CD4-positive, alpha-beta T cell (primary cell): ENCODE results near the gene HHAT. TPM values are rescaled to one million over a fixed set of nuclear protein-coding genes. Genes with fewer than 3 reads are reported as not detected.

Experiments
- ATAC-seq: fragments of 200-7000 bp; cut with Tn5 transposase; one replicate; pipeline ENCODE4 v1.10.0; 2022; ENCODE audit warnings: mild to moderate bottlenecking; ENCODE audit not compliant: poor library complexity
- CTCF ChIA-PET: fragments of 350-600 bp; sonication (Branson Sonifier 250); formaldehyde crosslinking; loops from one replicate; lab custom pipeline; 2021; ENCODE audit warnings: antibody characterized with exemption, inconsistent platforms; lab: Charles Lee
- POLR2A ChIA-PET: fragments of 350-600 bp; sonication (Branson Sonifier 250); formaldehyde crosslinking; loops from one replicate; lab custom pipeline; 2021; ENCODE audit warnings: antibody characterized with exemption, inconsistent platforms; lab: Charles Lee
- DNase-seq, 14 experiments: peaks; one replicate each; pipeline ENCODE4 v3.0.0-alpha.2; 2013 to 2020; ENCODE audit warnings: mixed read lengths in 2 of 14
- H3K27ac ChIP-seq, 2 donors: one replicate each; pipeline versions ENCODE4 v1.5.1 to v1.7.0; 2013; ENCODE audit warnings: low read length in 2 of 2, low read depth in 1 of 2, mild to moderate bottlenecking in 1 of 2
- H3K27me3 ChIP-seq, 2 experiments: 1 replicate in 1 of 2; 2 replicates in 1 of 2; pipeline versions ENCODE4 v1.6.1 to v1.7.0; 2013; ENCODE audit warnings: low read length in 2 of 2, control low read depth in 1 of 2, mild to moderate bottlenecking in 1 of 2, moderate library complexity in 1 of 2; ENCODE audit not compliant: insufficient read depth in 2 of 2, control insufficient read depth in 1 of 2
- H3K36me3 ChIP-seq: one replicate; pipeline ENCODE4 v1.6.1; 2013; ENCODE audit warnings: low read length, control low read depth; ENCODE audit not compliant: insufficient read depth
- H3K4me1 ChIP-seq: one replicate; pipeline ENCODE4 v1.6.1; 2013; ENCODE audit warnings: low read length, control low read depth; ENCODE audit not compliant: insufficient read depth
- H3K4me3 ChIP-seq: one replicate; pipeline ENCODE4 v1.5.1; 2013; ENCODE audit warnings: mild to moderate bottlenecking, low read length, moderate library complexity
- H3K9me3 ChIP-seq, 2 experiments: 1 replicate in 1 of 2; 2 replicates in 1 of 2; pipeline versions ENCODE4 v1.6.1 to v1.7.0; 2013; ENCODE audit warnings: low read length in 2 of 2, mild to moderate bottlenecking in 2 of 2, control low read depth in 1 of 2, moderate library complexity in 1 of 2; ENCODE audit not compliant: control insufficient read depth in 1 of 2, insufficient read depth in 1 of 2
- H3K27ac Mint-ChIP-seq: one replicate; pipeline ENCODE4 v1.8.0; 2020; ENCODE audit warnings: mixed read lengths
- H3K27me3 Mint-ChIP-seq: one replicate; pipeline ENCODE4 v1.8.0; 2021; ENCODE audit warnings: mixed read lengths
- H3K36me3 Mint-ChIP-seq: one replicate; pipeline ENCODE4 v1.8.0; 2021; ENCODE audit warnings: low read depth, mixed read lengths
- H3K4me1 Mint-ChIP-seq: one replicate; pipeline ENCODE4 v1.8.0; 2021; ENCODE audit warnings: low read depth, mixed read lengths
- H3K4me3 Mint-ChIP-seq: one replicate; pipeline ENCODE4 v1.8.0; 2020; ENCODE audit warnings: mild to moderate bottlenecking, mixed read lengths
- H3K9me3 Mint-ChIP-seq: one replicate; pipeline ENCODE4 v1.8.0; 2020; ENCODE audit warnings: mixed read lengths
- CTCF ChIP-seq: fragments of 200-600 bp; IDR thresholded peaks from one replicate; pipeline ENCODE4 v1.8.0; 2022; ENCODE audit warnings: antibody characterized with exemption, mild to moderate bottlenecking
- intact Hi-C, 2 experiments: fragments of 100-400 bp; cut with DNase I in 1 of 2; cut with micrococcal nuclease in 1 of 2; formaldehyde crosslinking; loops; one replicate each; pipeline versions ENCODE4 v1.15.1 to v1.9.0; 2023 to 2025; cut with DNase I, micrococcal nuclease
- total RNA-seq, 174 experiments: library from RNA in 2 of 174; stranded (reverse) in 2 of 174; gene quantifications; one replicate each; pipeline ENCODE4 v1.2.3 and lab custom pipeline; 2021 to 2026

HHAT gene
- total RNA-seq, 2 experiments from 2014 or later: 3.1 to 3.3 TPM

DNA sequence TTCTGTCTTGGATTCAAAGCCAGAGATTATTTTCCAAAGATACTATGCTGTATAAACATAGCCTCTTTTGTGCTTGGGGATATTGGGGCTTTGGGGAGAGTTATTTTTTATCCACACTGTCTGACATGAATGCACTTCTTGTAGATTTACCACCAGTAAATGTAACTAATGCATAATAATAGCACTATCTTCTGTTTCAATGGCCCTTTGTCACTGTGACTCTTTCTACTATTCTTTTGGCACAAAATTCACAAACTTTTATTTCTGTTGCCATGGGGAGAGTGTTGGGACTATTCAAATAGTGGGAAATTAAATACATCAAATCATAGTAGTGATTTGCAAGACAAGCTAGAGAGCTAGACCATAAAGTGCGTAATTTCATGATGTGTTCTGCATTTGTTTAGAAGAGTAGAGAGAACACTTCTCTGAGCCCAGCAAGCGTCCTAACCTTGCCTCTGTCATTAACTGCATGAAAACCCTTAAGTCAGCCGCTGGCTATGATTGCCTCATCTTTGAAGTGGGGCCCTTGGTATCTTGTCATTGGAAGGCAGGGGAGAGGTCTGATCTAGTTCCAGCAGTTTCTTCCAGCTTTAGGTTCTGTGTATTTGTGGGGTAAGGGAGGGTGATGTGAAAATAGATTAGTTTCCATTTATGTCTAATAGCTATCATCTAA is 154.4 kb downstream of the HHAT start:
- ATAC-seq (no peak), DNase-seq (no peak)
- ChIA-PET CTCF (no interaction called here), POLR2A (no interaction called here)
- Mint-ChIP-seq H3K4me3 (no peak overlapping the region), H3K9me3 (no peaks in the 10 kb centered on the region), H3K27me3 (no peaks in the 10 kb centered on the region), H3K4me1 (no peaks in the 10 kb centered on the region), H3K27ac (no peak overlapping the region), H3K36me3 (no peaks in the 10 kb centered on the region)
- intact Hi-C loops: no loop called here
- Histone ChIP-seq H3K27ac (no peak overlapping the region), H3K27me3 (no peaks in the 10 kb centered on the region), H3K36me3 (no peaks in the 10 kb centered on the region), H3K4me3 (no peak overlapping the region), H3K4me1 (no peaks in the 10 kb centered on the region), H3K9me3 (no peaks in the 10 kb centered on the region)
- no peak for TF ChIP-seq CTCF

- no peak overlapping the region for H3K27ac ChIP-seq
- no peaks in the 10 kb centered on the region for H3K9me3 ChIP-seq
- DNase-seq (no peak), ATAC-seq (no peak)
- intact Hi-C loops: no loop called here
- H3K4me1 Mint-ChIP-seq: no peaks in the 10 kb centered on the region
- TF ChIP-seq CTCF: no peak
- no peak overlapping the region for H3K27ac Mint-ChIP-seq
- no peaks in the 10 kb centered on the region for H3K4me1 ChIP-seq
- CTCF ChIA-PET: no interaction called here
- no peaks in the 10 kb centered on the region for H3K36me3 ChIP-seq
- no peak overlapping the region for H3K4me3 Mint-ChIP-seq
- POLR2A ChIA-PET: no interaction called here
- no peaks in the 10 kb centered on the region for H3K27me3 ChIP-seq
- H3K36me3 Mint-ChIP-seq: no peaks in the 10 kb centered on the region
- no peaks in the 10 kb centered on the region for H3K27me3 Mint-ChIP-seq
- H3K9me3 Mint-ChIP-seq: no peaks in the 10 kb centered on the region
- no peak overlapping the region for H3K4me3 ChIP-seq
Observed at GRCh38 chr1:210483821-210484220, 155.1 kb downstream of the HHAT start.

DNA sequence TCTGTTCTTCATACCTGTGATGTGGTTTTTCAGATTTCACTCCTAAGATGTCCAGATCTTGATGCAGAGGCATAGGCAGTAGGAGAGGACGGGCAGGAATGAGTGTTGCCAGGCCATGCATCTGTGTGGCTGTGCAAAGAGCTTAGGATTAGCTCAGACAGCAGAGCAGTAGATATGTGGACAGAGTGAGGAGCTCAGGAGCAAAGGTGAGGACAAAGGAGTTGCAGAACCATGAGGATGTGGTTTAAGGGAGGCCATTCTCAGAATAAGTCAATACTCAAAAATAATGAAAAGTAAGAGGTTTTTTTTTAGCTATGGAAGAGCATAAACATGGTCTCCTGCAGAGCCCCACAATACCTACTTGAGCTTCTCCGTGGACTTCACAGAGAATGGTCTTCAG is 158.3 kb downstream of the HHAT start:
- H3K36me3 Mint-ChIP-seq: no peaks in the 10 kb centered on the region
- ATAC-seq (no peak), DNase-seq (no peak)
- no peaks in the 10 kb centered on the region for H3K4me1 Mint-ChIP-seq
- no peaks in the 10 kb centered on the region for H3K36me3 ChIP-seq
- H3K27me3 ChIP-seq: no peaks in the 10 kb centered on the region
- H3K27ac ChIP-seq: no peak overlapping the region
- ChIA-PET POLR2A (no interaction called here), CTCF (no interaction called here)
- no peaks in the 10 kb centered on the region for H3K4me1 ChIP-seq
- no peak for TF ChIP-seq CTCF
- no peak overlapping the region for H3K27ac Mint-ChIP-seq
- no peaks in the 10 kb centered on the region for H3K27me3 Mint-ChIP-seq
- H3K9me3 ChIP-seq: no peaks in the 10 kb centered on the region
- no peak overlapping the region for H3K4me3 Mint-ChIP-seq
- H3K4me3 ChIP-seq: no peak overlapping the region
- intact Hi-C loops: no loop called here
- no peaks in the 10 kb centered on the region for H3K9me3 Mint-ChIP-seq
